ENCODE measurements around the gene KCNQ5.

KCNQ5 gene

DNA sequence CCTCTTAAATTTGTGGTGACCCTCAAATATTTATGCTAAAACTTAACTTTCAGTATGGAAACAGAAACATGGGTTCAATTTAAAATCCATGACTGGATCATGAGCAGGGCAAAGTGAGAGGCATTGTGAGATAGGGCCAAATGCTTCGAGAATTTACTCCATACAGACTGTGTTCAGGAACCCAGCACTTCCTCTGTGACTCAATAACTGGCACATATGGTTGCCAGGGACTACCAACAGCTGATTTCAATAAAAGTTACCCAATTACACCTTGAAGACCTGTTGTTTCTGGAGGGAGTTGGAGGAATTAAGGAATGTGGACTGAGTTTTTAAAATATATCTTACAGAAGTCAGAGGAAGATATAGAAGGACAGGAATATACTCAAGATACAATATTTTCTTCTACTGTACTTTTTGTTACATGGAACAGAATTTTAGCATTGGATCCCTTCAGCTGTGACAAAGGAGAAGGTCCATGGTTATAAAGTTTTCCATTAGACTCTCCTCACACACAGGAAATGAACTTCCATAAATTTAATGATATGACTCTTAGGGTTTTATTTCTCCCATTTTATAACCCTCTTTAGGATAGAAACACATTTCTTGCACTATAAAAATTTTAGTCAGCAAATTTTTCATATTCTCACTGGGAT lies 344.9 kb downstream of the KCNQ5 start:
- H3K9ac ChIP-seq, result no peak overlapping the region
- peaks cover 0 to 13% (median 8%) of the 10 kb centered on the region in 11 experiments; a peak in 14 of 22 replicates for H3K9me3 ChIP-seq (replicated peaks in 1 of 11)
- H4K20me1 ChIP-seq, result peaks cover 0 to 4% (median 0%) of the 10 kb centered on the region in 11 experiments; a peak in 2 of 22 replicates
- peaks cover 0 to 10% (median 8%) of the 10 kb centered on the region in 10 experiments; a peak in 10 of 20 replicates for H3K4me1 ChIP-seq
- no peak overlapping the region for H3K4me3 ChIP-seq
- peaks cover 0 to 24% (median 5%) of the 10 kb centered on the region in 11 experiments; a peak in 10 of 22 replicates for H3K36me3 ChIP-seq
- no peak for TF ChIP-seq Cebpa-rat (IDR thresholded peaks at IDR 0.05)
- H3K27me3 ChIP-seq, result no peaks in the 10 kb centered on the region
- H3K4me2 ChIP-seq, result peak overlapping the region in 7 of 11 experiments; percentile 1 to 37 (median 9); a peak in 5 of 22 replicates
- H3K27ac ChIP-seq, result peak overlapping the region in 1 of 11 experiments; percentile 18; a peak in 1 of 22 replicates

- no peak for TF ChIP-seq Cebpa-rat (IDR thresholded peaks at IDR 0.05)
- Histone ChIP-seq H3K4me2 (no peak overlapping the region), H3K27ac (no peak overlapping the region), H3K36me3 (peaks cover 0 to 24% (median 5%) of the 10 kb centered on the region in 11 experiments; a peak in 10 of 22 replicates), H3K9me3 (replicated peaks in 1 of 11) (peaks cover 0 to 13% (median 8%) of the 10 kb centered on the region in 11 experiments; a peak in 14 of 22 replicates), H3K27me3 (no peaks in the 10 kb centered on the region), H3K9ac (no peak overlapping the region), H3K4me1 (peaks cover 4 to 11% (median 8%) of the 10 kb centered on the region in 10 experiments; a peak in 13 of 20 replicates), H4K20me1 (peaks cover 0 to 4% (median 0%) of the 10 kb centered on the region in 11 experiments; a peak in 2 of 22 replicates), H3K4me3 (no peak overlapping the region)
Observed at GRCh38 chr6:72967329-72967728, 345.5 kb downstream of the KCNQ5 start.

- no peaks in the 10 kb centered on the region for H4K20me1 ChIP-seq
- no peaks in the 10 kb centered on the region for H3K27me3 ChIP-seq
- H3K4me2 ChIP-seq, result no peak overlapping the region
- H3K36me3 ChIP-seq, result peaks cover 0 to 24% (median 5%) of the 10 kb centered on the region in 11 experiments; a peak in 10 of 22 replicates
- peaks cover 7 to 16% (median 8%) of the 10 kb centered on the region in 10 experiments; a peak in 15 of 20 replicates for H3K4me1 ChIP-seq
- peaks cover 0 to 13% (median 8%) of the 10 kb centered on the region in 11 experiments; a peak in 14 of 22 replicates for H3K9me3 ChIP-seq (replicated peaks in 1 of 11)
- no peak overlapping the region for H3K9ac ChIP-seq
- H3K27ac ChIP-seq, result no peak overlapping the region
- H3K4me3 ChIP-seq, result no peak overlapping the region
- TF ChIP-seq Cebpa-rat (IDR thresholded peaks at IDR 0.05), result no peak
Observed at GRCh38 chr6:72968704-72969103, 346.8 kb downstream of the KCNQ5 start.

DNA sequence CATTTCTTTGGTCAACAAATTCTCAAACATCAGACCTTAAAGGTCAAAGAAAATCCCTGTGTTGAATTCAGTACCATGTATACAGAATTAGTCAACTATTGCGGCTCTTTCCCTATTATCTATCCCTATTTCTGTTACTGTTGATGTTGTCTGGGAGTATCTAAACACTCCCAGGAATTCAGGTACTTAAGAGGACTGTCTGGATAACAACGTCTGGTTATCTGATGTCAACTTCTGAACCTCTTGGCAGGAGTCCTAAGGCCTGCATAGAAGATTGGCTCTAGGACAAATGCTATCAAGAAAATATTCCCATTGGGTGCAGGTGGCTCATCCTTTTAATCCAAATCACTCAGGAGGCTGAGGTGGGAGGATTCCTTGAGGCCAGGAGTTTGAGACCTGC lies 347.8 kb downstream of the KCNQ5 start:
- H3K36me3 ChIP-seq, result peaks cover 0 to 24% (median 5%) of the 10 kb centered on the region in 11 experiments; a peak in 10 of 22 replicates
- peaks cover 0 to 13% (median 8%) of the 10 kb centered on the region in 11 experiments; a peak in 14 of 22 replicates for H3K9me3 ChIP-seq (replicated peaks in 1 of 11)
- H3K4me2 ChIP-seq, result no peak overlapping the region
- TF ChIP-seq Cebpa-rat (IDR thresholded peaks at IDR 0.05), result no peak
- no peaks in the 10 kb centered on the region; a peak in 1 of 22 replicates for H4K20me1 ChIP-seq
- H3K27ac ChIP-seq, result no peak overlapping the region
- H3K27me3 ChIP-seq, result no peaks in the 10 kb centered on the region
- no peak overlapping the region for H3K4me3 ChIP-seq
- H3K9ac ChIP-seq, result no peak overlapping the region
- peaks cover 7 to 22% (median 13%) of the 10 kb centered on the region in 10 experiments; a peak in 16 of 20 replicates for H3K4me1 ChIP-seq

- Histone ChIP-seq H3K4me2 (no peak overlapping the region; a peak in 1 of 22 replicates), H3K36me3 (peaks cover 0 to 16% (median 9%) of the 10 kb centered on the region in 11 experiments; a peak in 10 of 22 replicates), H3K9ac (no peak overlapping the region), H3K27me3 (no peaks in the 10 kb centered on the region), H4K20me1 (no peaks in the 10 kb centered on the region; a peak in 1 of 22 replicates), H3K27ac (no peak overlapping the region), H3K4me1 (peaks cover 10 to 40% (median 26%) of the 10 kb centered on the region in 10 experiments; a peak in 19 of 20 replicates), H3K9me3 (replicated peaks in 1 of 11) (peaks cover 0 to 17% (median 8%) of the 10 kb centered on the region in 11 experiments; a peak in 14 of 22 replicates), H3K4me3 (no peak overlapping the region)
- TF ChIP-seq Cebpa-rat (IDR thresholded peaks at IDR 0.05), result no peak
Observed at GRCh38 chr6:72972579-72972978, 350.7 kb downstream of the KCNQ5 start.

GRCh38 chr6:72974276-72974675 lies 352.4 kb downstream of the KCNQ5 start:
- no peak overlapping the region for H3K27ac ChIP-seq
- no peak overlapping the region for H3K9ac ChIP-seq
- H3K27me3 ChIP-seq, result no peaks in the 10 kb centered on the region
- H4K20me1 ChIP-seq, result no peaks in the 10 kb centered on the region; a peak in 1 of 22 replicates
- peak overlapping the region in 2 of 11 experiments; percentile 36 to 42; a peak in 1 of 22 replicates for H3K4me2 ChIP-seq
- peaks cover 0 to 23% (median 9%) of the 10 kb centered on the region in 11 experiments; a peak in 11 of 22 replicates for H3K36me3 ChIP-seq
- no peak for TF ChIP-seq Cebpa-rat (IDR thresholded peaks at IDR 0.05)
- peaks cover 10 to 40% (median 27%) of the 10 kb centered on the region in 10 experiments; a peak in 19 of 20 replicates for H3K4me1 ChIP-seq
- H3K4me3 ChIP-seq, result no peak overlapping the region
- peaks cover 0 to 33% (median 20%) of the 10 kb centered on the region in 11 experiments; a peak in 17 of 22 replicates for H3K9me3 ChIP-seq (replicated peaks in 1 of 11)

- Histone ChIP-seq H3K36me3 (peaks cover 0 to 17% (median 9%) of the 10 kb centered on the region in 11 experiments; a peak in 7 of 22 replicates), H3K27me3 (no peaks in the 10 kb centered on the region), H3K4me2 (peak overlapping the region in 8 of 11 experiments; percentile 4 to 42 (median 24); a peak in 13 of 22 replicates), H3K4me1 (peaks cover 10 to 40% (median 27%) of the 10 kb centered on the region in 10 experiments; a peak in 19 of 20 replicates), H3K9me3 (replicated peaks in 1 of 11) (peaks cover 0 to 34% (median 22%) of the 10 kb centered on the region in 11 experiments; a peak in 18 of 22 replicates), H3K27ac (no peak overlapping the region), H3K4me3 (no peak overlapping the region), H3K9ac (no peak overlapping the region), H4K20me1 (no peaks in the 10 kb centered on the region; a peak in 1 of 22 replicates)
- TF ChIP-seq Cebpa-rat (IDR thresholded peaks at IDR 0.05), result no peak
Observed at GRCh38 chr6:72975352-72975752, 353.5 kb downstream of the KCNQ5 start.

DNA sequence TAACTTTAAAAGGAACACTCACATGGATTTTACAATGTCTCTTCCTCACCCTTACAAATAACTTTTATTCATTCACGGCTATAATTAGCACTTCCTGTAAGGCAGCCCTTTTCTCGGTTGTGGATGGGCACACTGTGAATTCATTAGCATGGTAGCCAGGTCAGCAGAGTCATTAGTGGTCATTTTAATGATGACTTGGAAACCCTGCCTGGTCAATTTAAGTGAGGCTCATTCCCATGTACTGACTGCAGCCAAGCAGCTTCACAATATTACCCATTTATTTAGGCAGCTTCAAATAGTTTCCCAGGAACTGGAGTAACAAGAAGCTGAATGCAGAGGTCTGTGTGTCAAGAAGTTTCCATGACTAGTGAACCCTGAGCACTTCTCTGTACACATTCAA lies 354.6 kb downstream of the KCNQ5 start:
- H3K4me3 ChIP-seq, result no peak overlapping the region
- TF ChIP-seq Cebpa-rat (IDR thresholded peaks at IDR 0.05), result no peak
- peaks cover 0 to 17% (median 9%) of the 10 kb centered on the region in 11 experiments; a peak in 6 of 22 replicates for H3K36me3 ChIP-seq
- no peak overlapping the region for H3K27ac ChIP-seq
- H3K27me3 ChIP-seq, result no peaks in the 10 kb centered on the region
- H3K4me1 ChIP-seq, result peaks cover 10 to 40% (median 27%) of the 10 kb centered on the region in 10 experiments; a peak in 19 of 20 replicates
- peaks cover 0 to 40% (median 24%) of the 10 kb centered on the region in 11 experiments; a peak in 18 of 22 replicates for H3K9me3 ChIP-seq (replicated peaks in 1 of 11)
- no peak overlapping the region for H3K9ac ChIP-seq
- H4K20me1 ChIP-seq, result no peaks in the 10 kb centered on the region; a peak in 1 of 22 replicates
- H3K4me2 ChIP-seq, result peak overlapping the region in 2 of 11 experiments; percentile 46 to 69; a peak in 4 of 22 replicates
